ENCODE results near the gene MAPKAPK5. TPM values are rescaled to one million over a fixed set of nuclear protein-coding genes. Genes with fewer than 3 reads are reported as not detected.

MAPKAPK5 gene
- total RNA-seq, 1 experiment from 2014 or later, result 52.4 TPM

DNA sequence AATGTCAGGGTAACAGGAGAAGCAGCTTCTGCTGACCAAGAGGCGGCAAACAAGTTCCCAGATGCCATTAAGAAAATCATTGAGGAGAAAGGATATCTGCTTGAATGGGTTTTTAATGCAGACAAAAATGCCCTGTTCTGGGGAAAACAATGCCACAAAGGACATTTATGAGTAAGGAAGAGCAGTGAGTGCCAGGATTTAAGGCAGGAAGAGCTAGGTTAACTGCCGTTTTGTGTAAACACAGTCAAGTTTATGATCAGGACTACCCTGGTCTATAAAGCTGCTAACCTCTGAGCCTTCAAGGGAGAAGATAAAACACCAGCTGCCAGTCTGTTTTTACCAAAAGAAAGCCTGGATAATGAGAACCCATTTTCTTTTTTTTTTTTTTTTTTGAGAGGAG lies 8.5 kb downstream of the MAPKAPK5 start:
- Histone ChIP-seq H3K9me3 (ENCODE audit: low read length) (peaks cover 5% of the 10 kb centered on the region; the same call in 1 of the 2 replicates), H3K79me2 (ENCODE audit: low read length) (peaks cover 95% of the 10 kb centered on the region), H3K27ac (ENCODE audit: low read length) (no peak overlapping the region), H3K9me2 (replicated peaks; ENCODE audit: insufficient read depth, low read length) (no peaks in the 10 kb centered on the region), H3K4me3 (ENCODE audit: low read length) (no peak overlapping the region), H3K9ac (ENCODE audit: low read length) (no peak overlapping the region), H3K27me3 (ENCODE audit: low read length) (no peaks in the 10 kb centered on the region), H3K4me1 (ENCODE audit: low read length) (no peaks in the 10 kb centered on the region), H4K20me1 (ENCODE audit: insufficient read depth, low read depth, low read length) (0 out of 2 replicates have a peak, but pooled peaks cover 5% of the 10 kb centered on the region), H3K4me2 (ENCODE audit: low read depth, low read length, poor library complexity, severe bottlenecking) (no peak overlapping the region), H2AFZ (ENCODE audit: low read length) (no peak overlapping the region), H3K36me3 (ENCODE audit: insufficient read depth, low read length) (peaks cover 42% of the 10 kb centered on the region)
- DNase-seq, result no peak

DNA sequence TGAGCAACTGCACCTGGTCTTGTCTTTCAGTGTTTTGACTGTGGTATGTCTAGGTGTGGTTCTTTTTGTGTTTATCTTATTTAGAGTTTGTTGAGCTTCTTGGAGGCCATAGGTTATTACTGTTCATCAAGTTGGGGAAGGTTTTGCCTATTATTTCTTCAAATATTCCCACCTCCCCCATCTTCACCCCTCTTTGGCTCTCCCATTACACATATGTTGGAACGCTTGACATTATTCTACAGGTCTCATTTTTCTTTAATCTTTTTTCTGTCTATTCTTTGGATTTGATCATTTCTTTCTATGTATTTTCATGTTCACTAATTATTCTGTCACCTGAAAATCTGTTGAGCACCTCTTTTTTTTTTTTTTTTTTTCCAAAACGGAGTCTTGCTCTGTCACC lies 16.2 kb downstream of the MAPKAPK5 start:
- Histone ChIP-seq H3K4me2 (ENCODE audit: low read depth, low read length, poor library complexity, severe bottlenecking) (no peak overlapping the region), H3K27me3 (ENCODE audit: low read length) (no peaks in the 10 kb centered on the region), H3K36me3 (ENCODE audit: insufficient read depth, low read length) (peaks cover 12% of the 10 kb centered on the region; the same call in 1 of the 2 replicates), H3K9ac (ENCODE audit: low read length) (no peak overlapping the region), H3K4me1 (ENCODE audit: low read length) (no peaks in the 10 kb centered on the region), H3K9me2 (replicated peaks; ENCODE audit: insufficient read depth, low read length) (no peaks in the 10 kb centered on the region), H3K4me3 (ENCODE audit: low read length) (no peak overlapping the region), H2AFZ (ENCODE audit: low read length) (no peak overlapping the region), H3K9me3 (ENCODE audit: low read length) (no peaks in the 10 kb centered on the region), H4K20me1 (ENCODE audit: insufficient read depth, low read depth, low read length) (0 out of 2 replicates have a peak, but pooled peaks cover 6% of the 10 kb centered on the region), H3K27ac (ENCODE audit: low read length) (no peak overlapping the region), H3K79me2 (ENCODE audit: low read length) (peaks cover 87% of the 10 kb centered on the region)
- DNase-seq, result no peak

DNA sequence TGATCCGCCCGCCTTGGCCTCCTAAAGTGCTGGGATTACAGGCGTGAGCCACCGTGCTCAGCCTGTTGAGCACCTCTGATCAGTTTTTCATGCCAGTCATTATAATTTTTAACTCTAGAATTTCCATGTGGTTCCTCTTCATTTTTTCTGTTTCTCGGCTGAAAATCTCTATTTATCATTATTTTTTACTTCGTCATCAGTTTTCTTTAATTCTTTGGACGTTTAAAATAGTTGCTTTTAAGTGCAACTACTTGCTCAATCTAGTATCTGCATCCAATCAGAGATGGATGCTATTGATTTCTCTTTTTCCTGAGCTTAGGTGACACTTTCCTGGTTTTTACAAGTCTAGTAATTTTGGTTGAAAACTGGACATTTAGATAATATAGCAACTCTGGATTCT lies 16.8 kb downstream of the MAPKAPK5 start:
- Histone ChIP-seq H4K20me1 (ENCODE audit: insufficient read depth, low read depth, low read length) (0 out of 2 replicates have a peak, but pooled peaks cover 6% of the 10 kb centered on the region), H3K79me2 (ENCODE audit: low read length) (peaks cover 87% of the 10 kb centered on the region), H3K9ac (ENCODE audit: low read length) (no peak overlapping the region), H3K36me3 (ENCODE audit: insufficient read depth, low read length) (peaks cover 12% of the 10 kb centered on the region; the same call in 1 of the 2 replicates), H3K4me3 (ENCODE audit: low read length) (no peak overlapping the region), H3K27me3 (ENCODE audit: low read length) (no peaks in the 10 kb centered on the region), H3K4me1 (ENCODE audit: low read length) (no peaks in the 10 kb centered on the region), H3K9me3 (ENCODE audit: low read length) (no peaks in the 10 kb centered on the region), H3K9me2 (replicated peaks; ENCODE audit: insufficient read depth, low read length) (no peaks in the 10 kb centered on the region), H3K4me2 (ENCODE audit: low read depth, low read length, poor library complexity, severe bottlenecking) (no peak overlapping the region), H2AFZ (ENCODE audit: low read length) (no peak overlapping the region), H3K27ac (ENCODE audit: low read length) (no peak overlapping the region)
- no peak for DNase-seq

DNA sequence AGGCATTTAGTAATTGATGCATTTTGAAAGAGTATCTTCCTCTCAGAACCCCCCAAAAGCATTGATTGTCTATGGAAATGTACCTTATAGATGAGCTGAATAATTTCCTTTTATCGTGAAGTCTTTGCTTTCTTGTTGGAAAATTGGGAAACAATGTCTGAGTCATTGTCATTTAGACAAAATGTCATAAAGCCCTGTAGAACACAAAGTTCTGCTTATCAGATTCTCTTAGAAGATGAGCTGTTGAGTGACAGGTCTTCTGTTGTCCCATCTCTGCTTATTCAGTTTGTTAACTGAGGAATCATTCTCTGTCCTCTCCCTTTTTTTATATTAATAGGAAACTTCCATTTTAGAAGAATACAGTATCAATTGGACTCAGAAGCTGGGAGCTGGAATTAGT lies 22.9 kb downstream of the MAPKAPK5 start:
- Histone ChIP-seq H3K27ac (ENCODE audit: low read length) (no peak overlapping the region), H3K9ac (ENCODE audit: low read length) (no peak overlapping the region), H3K9me2 (replicated peaks; ENCODE audit: insufficient read depth, low read length) (no peaks in the 10 kb centered on the region), H2AFZ (ENCODE audit: low read length) (no peak overlapping the region), H3K27me3 (ENCODE audit: low read length) (no peaks in the 10 kb centered on the region), H3K79me2 (ENCODE audit: low read length) (peaks cover 63% of the 10 kb centered on the region), H3K4me1 (ENCODE audit: low read length) (no peaks in the 10 kb centered on the region), H3K36me3 (ENCODE audit: insufficient read depth, low read length) (peaks cover 40% of the 10 kb centered on the region), H3K9me3 (ENCODE audit: low read length) (no peaks in the 10 kb centered on the region), H3K4me2 (ENCODE audit: low read depth, low read length, poor library complexity, severe bottlenecking) (no peak overlapping the region), H3K4me3 (ENCODE audit: low read length) (no peak overlapping the region), H4K20me1 (ENCODE audit: insufficient read depth, low read depth, low read length) (0 out of 2 replicates have a peak, but pooled peaks cover 14% of the 10 kb centered on the region)
- DNase-seq, result no peak

DNA sequence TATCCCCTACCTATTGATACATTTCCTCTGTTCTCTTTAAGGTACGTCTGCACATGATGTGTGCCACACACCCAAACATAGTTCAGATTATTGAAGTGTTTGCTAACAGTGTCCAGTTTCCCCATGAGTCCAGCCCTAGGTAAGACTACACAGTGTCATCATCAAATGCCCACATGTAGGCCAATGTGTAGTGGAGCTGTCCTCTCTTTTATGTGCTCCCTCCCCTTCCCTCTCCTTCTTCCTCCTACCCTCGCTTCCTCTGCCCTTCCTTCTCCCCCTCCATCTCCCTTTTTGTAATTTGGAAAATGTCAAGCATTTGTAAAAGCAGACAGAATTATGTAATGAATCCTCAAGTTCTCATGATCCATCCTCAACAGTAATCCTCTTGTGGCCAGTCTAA lies 25.5 kb downstream of the MAPKAPK5 start:
- H2AFZ ChIP-seq (ENCODE audit: low read length), result no peak overlapping the region
- no peaks in the 10 kb centered on the region for H3K27me3 ChIP-seq (ENCODE audit: low read length)
- no peaks in the 10 kb centered on the region for H3K9me2 ChIP-seq (replicated peaks; ENCODE audit: insufficient read depth, low read length)
- no peak for DNase-seq
- peaks cover 51% of the 10 kb centered on the region for H3K79me2 ChIP-seq (ENCODE audit: low read length)
- no peak overlapping the region for H3K4me2 ChIP-seq (ENCODE audit: low read depth, low read length, poor library complexity, severe bottlenecking)
- H3K4me1 ChIP-seq (ENCODE audit: low read length), result no peaks in the 10 kb centered on the region
- H4K20me1 ChIP-seq (ENCODE audit: insufficient read depth, low read depth, low read length), result 0 out of 2 replicates have a peak, but pooled peaks cover 8% of the 10 kb centered on the region
- H3K9me3 ChIP-seq (ENCODE audit: low read length), result no peaks in the 10 kb centered on the region
- no peak overlapping the region; the same call in 1 of the 2 replicates for H3K27ac ChIP-seq (ENCODE audit: low read length)
- H3K4me3 ChIP-seq (ENCODE audit: low read length), result no peak overlapping the region
- peaks cover 61% of the 10 kb centered on the region for H3K36me3 ChIP-seq (ENCODE audit: insufficient read depth, low read length)
- H3K9ac ChIP-seq (ENCODE audit: low read length), result no peak overlapping the region

DNA sequence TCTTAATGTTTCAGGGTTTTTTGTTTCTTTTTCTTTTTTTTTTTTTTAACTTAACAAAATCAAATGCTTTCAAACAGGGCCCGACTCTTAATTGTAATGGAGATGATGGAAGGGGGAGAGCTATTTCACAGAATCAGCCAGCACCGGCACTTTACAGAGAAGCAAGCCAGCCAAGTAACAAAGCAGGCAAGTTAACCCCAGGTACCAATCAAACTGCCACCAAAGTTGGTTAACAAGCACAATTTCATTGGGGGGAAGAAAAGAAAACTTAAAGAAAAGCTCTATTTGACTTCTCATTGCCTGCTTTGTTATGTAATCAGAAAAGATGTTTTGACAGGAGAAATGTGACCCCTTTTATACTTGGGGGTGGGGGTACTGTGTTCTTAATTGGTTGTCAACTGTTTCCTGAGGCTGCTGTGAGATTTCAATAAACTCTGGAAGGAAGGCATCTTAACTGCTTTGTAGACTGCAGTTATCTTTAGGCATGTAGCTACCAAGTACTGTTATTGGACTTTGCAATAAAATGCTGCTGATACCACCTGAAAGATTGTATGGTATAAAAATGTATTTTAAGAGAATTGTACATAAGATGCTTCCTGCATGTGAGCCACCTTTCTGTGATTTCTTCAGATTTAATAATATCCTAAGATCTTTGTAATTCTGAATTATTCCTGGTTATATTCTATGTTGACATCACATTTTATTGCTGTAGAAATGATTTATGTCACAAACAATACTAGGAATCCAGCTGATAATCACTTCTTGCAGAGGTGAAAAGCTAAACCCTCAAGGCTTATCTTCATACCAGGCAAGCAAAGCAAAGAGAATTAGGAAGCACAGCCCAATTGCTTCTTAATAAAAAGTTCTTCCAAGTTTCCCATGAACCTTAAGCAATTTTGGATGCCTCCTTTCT lies 26.9 kb downstream of the MAPKAPK5 start:
- Histone ChIP-seq H3K9ac (ENCODE audit: low read length) (no peak overlapping the region), H3K79me2 (ENCODE audit: low read length) (peaks cover 45% of the 10 kb centered on the region), H3K27ac (ENCODE audit: low read length) (no peak overlapping the region), H3K27me3 (ENCODE audit: low read length) (no peaks in the 10 kb centered on the region), H3K9me2 (replicated peaks; ENCODE audit: insufficient read depth, low read length) (no peaks in the 10 kb centered on the region), H3K4me1 (ENCODE audit: low read length) (no peaks in the 10 kb centered on the region), H3K4me2 (ENCODE audit: low read depth, low read length, poor library complexity, severe bottlenecking) (no peak overlapping the region), H3K36me3 (ENCODE audit: insufficient read depth, low read length) (peaks cover 67% of the 10 kb centered on the region), H3K4me3 (ENCODE audit: low read length) (no peak overlapping the region), H2AFZ (ENCODE audit: low read length) (no peak overlapping the region), H3K9me3 (ENCODE audit: low read length) (no peaks in the 10 kb centered on the region), H4K20me1 (ENCODE audit: insufficient read depth, low read depth, low read length) (0 out of 2 replicates have a peak, but pooled peaks cover 8% of the 10 kb centered on the region)
- no peak for DNase-seq

DNA sequence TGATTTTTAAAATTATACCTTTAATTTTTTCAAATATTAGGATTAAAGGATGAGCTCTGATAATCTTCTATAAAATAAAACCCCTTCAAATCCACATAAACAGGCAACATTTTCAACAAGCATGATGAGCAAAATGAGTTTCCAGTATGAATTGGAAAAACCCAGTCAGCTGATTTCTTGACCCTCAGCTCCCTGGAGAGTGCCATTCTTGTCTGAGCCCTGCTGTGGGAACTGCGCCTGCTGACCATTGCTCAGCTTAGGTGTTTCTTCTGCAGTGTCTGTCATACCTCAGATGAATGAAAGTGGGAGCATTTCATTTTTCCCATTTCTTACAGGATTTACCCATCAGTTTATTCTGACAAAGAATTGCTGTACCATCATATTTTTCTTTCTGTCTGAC lies 27.6 kb downstream of the MAPKAPK5 start:
- H2AFZ ChIP-seq (ENCODE audit: low read length), result no peak overlapping the region
- H3K4me2 ChIP-seq (ENCODE audit: low read depth, low read length, poor library complexity, severe bottlenecking), result no peak overlapping the region
- H3K27me3 ChIP-seq (ENCODE audit: low read length), result no peaks in the 10 kb centered on the region
- DNase-seq, result no peak
- no peak overlapping the region for H3K27ac ChIP-seq (ENCODE audit: low read length)
- no peaks in the 10 kb centered on the region for H3K9me2 ChIP-seq (replicated peaks; ENCODE audit: insufficient read depth, low read length)
- peaks cover 40% of the 10 kb centered on the region for H3K79me2 ChIP-seq (ENCODE audit: low read length)
- H3K36me3 ChIP-seq (ENCODE audit: insufficient read depth, low read length), result peaks cover 67% of the 10 kb centered on the region
- no peak overlapping the region for H3K4me3 ChIP-seq (ENCODE audit: low read length)
- H3K9ac ChIP-seq (ENCODE audit: low read length), result no peak overlapping the region
- no peaks in the 10 kb centered on the region for H3K4me1 ChIP-seq (ENCODE audit: low read length)
- H3K9me3 ChIP-seq (ENCODE audit: low read length), result no peaks in the 10 kb centered on the region
- H4K20me1 ChIP-seq (ENCODE audit: insufficient read depth, low read depth, low read length), result 0 out of 2 replicates have a peak, but pooled peaks cover 5% of the 10 kb centered on the region

DNA sequence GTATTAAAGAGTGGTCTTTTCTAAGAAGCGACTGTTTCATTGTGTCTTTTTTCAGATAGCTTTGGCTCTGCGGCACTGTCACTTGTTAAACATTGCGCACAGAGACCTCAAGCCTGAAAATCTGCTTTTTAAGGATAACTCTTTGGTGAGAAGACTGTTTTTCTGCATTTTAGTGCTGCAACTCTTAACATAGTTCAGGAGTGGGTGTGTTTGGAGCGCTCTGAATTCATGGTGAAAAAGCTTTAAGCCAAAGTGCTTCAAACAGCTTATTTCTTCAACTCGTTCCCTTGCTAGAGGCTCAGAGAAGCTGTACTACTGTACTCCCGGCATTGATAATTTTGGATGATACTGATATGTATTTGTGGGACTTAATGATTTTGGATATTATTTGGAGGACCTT lies 28.2 kb downstream of the MAPKAPK5 start:
- H3K27me3 ChIP-seq (ENCODE audit: low read length), result no peaks in the 10 kb centered on the region
- H3K9me2 ChIP-seq (replicated peaks; ENCODE audit: insufficient read depth, low read length), result no peaks in the 10 kb centered on the region
- H3K4me2 ChIP-seq (ENCODE audit: low read depth, low read length, poor library complexity, severe bottlenecking), result no peak overlapping the region
- H2AFZ ChIP-seq (ENCODE audit: low read length), result no peak overlapping the region
- H3K27ac ChIP-seq (ENCODE audit: low read length), result no peak overlapping the region
- 0 out of 2 replicates have a peak, but pooled peaks cover under 1% of the 10 kb centered on the region for H4K20me1 ChIP-seq (ENCODE audit: insufficient read depth, low read depth, low read length)
- DNase-seq, result no peak
- H3K79me2 ChIP-seq (ENCODE audit: low read length), result peaks cover 34% of the 10 kb centered on the region
- no peaks in the 10 kb centered on the region for H3K9me3 ChIP-seq (ENCODE audit: low read length)
- H3K9ac ChIP-seq (ENCODE audit: low read length), result no peak overlapping the region
- H3K36me3 ChIP-seq (ENCODE audit: insufficient read depth, low read length), result peaks cover 62% of the 10 kb centered on the region
- no peak overlapping the region for H3K4me3 ChIP-seq (ENCODE audit: low read length)
- H3K4me1 ChIP-seq (ENCODE audit: low read length), result no peaks in the 10 kb centered on the region

All from Karpas-422 (cell line).